Muscle of leg (tissue), 11 donors: Measurements from ENCODE around the gene HTRA2. TPM values are rescaled to one million over a fixed set of nuclear protein-coding genes. Genes with fewer than 3 reads are reported as not detected.

Source experiments
- DNase-seq: peaks from one replicate; pipeline ENCODE4 v3.0.0; 2013
- H3K27ac ChIP-seq: one replicate; pipeline ENCODE4 v1.5.1; 2013; ENCODE audit warnings: mild to moderate bottlenecking, low read length, control low read depth
- H3K27me3 ChIP-seq: one replicate; pipeline ENCODE4 v1.6.1; 2013; ENCODE audit warnings: low read length; ENCODE audit not compliant: control insufficient read depth, insufficient read depth
- H3K36me3 ChIP-seq: one replicate; pipeline ENCODE4 v1.6.1; 2013; ENCODE audit warnings: low read length; ENCODE audit not compliant: control insufficient read depth, insufficient read depth
- H3K4me1 ChIP-seq: one replicate; pipeline ENCODE4 v1.6.1; 2013; ENCODE audit warnings: low read length; ENCODE audit not compliant: control insufficient read depth, insufficient read depth
- H3K4me3 ChIP-seq: one replicate; pipeline ENCODE4 v1.5.1; 2013; ENCODE audit warnings: low read length, control low read depth
- H3K9me3 ChIP-seq: replicated peaks from 2 replicates; pipeline ENCODE4 v1.6.1; 2013; ENCODE audit warnings: low read depth, low read length; ENCODE audit not compliant: control insufficient read depth
- WGBS: methylation state at CpG from one replicate; pipeline ENCODE4 v1.1.5; 2013; ENCODE audit warnings: missing lambda C conversion rate; ENCODE audit not compliant: insufficient coverage; 5-methylcytosine and 5-hydroxymethylcytosine counted together
- polyA plus RNA-seq, 8 donors: library from polyadenylated mRNA; unstranded; fragments of 120-200 nt; gene quantifications; one replicate each; pipeline versions ENCODE4 v1.2.1 to v1.2.3, GENCODE V29; 2013; ENCODE audit warnings: inconsistent platforms in 1 of 8, low replicate concordance in 1 of 8; ENCODE audit not compliant: insufficient read length in 8 of 8, insufficient read depth in 1 of 8
- total RNA-seq: library from RNA; stranded (reverse); fragments of 120-200 nt; gene quantifications from one replicate; pipeline ENCODE4 v1.2.4, GENCODE V29; 2013

HTRA2 gene
- total and polyA plus RNA-seq, 9 donors, result 26.1 to 33.0 (median 30.2) TPM

DNA sequence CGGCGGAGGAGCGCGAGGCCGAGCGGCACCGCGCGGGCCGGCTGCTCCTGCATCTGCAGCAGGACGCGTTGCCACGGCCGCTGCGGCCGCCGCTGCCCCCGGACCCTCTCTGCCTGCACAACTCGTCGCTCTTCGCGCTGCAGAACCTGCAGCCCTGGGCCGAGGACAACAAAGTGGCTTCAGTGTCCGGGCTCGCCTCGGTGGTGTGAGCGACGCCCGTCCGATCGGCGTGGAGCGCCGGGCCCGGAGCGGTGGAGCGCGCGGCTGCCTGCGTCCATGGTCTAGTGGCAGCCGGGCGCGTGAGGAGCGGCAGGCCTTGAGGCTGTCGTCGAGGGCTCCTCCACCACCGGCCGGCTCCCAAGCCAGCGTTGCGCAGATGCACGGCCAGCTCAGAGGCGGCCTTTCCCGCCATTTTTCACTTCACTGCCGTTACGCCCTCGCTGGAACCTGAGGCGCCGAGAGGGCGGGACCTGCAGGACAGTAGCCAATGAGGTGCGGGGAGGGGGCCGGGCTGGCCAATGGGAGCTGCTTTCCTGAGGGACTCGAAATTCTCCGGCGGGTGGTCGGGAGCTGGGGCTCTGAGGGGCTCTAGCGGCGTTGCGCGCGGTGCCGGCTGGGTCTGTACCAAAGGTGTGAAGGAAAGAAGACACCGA, 13.6 kb upstream of the HTRA2 start:
- peaks cover 24% of the 10 kb centered on the region for H3K4me1 ChIP-seq
- no peaks in the 10 kb centered on the region for H3K9me3 ChIP-seq
- WGBS, result under 1% methylated on average over 69 of the region's 72 CpGs
- H3K4me3 ChIP-seq, result peak overlapping the region; percentile 13
- no peaks in the 10 kb centered on the region for H3K36me3 ChIP-seq
- peaks cover 93% of the 10 kb centered on the region for H3K27me3 ChIP-seq
- peak; percentile 75 for DNase-seq
- no peak overlapping the region for H3K27ac ChIP-seq

DNA sequence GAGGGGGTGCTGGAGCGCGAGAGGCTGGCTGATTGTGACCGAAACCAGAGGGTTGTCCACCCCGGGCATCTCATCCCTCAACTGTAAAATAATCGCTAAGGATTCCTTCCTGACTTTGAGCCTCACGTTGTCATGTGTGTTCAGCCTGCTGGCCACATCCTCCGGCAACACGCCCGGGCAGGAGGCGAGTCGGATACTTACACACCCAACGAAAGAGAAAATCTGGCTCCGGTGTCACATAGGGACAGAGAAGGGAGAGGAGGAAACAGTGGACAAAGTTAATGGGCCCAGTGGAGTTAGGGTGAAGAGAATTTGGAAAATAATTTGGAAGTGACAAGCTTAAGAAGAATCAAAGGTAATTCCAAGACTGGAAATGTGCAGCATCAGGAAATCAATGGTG, 13.1 kb upstream of the HTRA2 start:
- H3K4me1 ChIP-seq, result peaks cover 24% of the 10 kb centered on the region
- no peak for DNase-seq
- 63% methylated on average over 11 of the region's 13 CpGs for WGBS
- no peak overlapping the region for H3K27ac ChIP-seq
- no peaks in the 10 kb centered on the region for H3K36me3 ChIP-seq
- H3K9me3 ChIP-seq, result no peaks in the 10 kb centered on the region
- H3K27me3 ChIP-seq, result peaks cover 91% of the 10 kb centered on the region
- H3K4me3 ChIP-seq, result no peak overlapping the region

DNA sequence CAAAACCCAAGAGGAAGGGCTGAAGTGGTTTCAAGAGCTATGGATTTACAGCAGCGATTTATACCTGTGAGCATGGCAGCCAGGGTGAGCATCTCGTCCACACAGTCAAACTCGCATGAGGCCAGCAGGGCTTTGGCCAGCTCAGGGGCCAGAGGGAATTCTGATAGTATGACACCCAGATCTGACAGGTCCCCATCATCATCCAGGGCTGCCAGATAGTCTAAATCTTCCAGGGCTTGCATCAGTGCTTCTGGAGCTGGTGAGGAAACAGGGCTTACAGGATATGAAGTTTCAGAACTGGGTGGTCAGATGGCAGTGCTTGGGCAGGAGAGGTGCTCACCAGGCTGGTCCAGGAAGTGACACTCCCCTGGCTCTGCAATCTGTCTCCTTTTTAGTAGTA, 7.2 kb upstream of the HTRA2 start:
- no peak for DNase-seq
- Histone ChIP-seq H3K4me3 (no peak overlapping the region), H3K36me3 (peaks cover 23% of the 10 kb centered on the region), H3K4me1 (no peaks in the 10 kb centered on the region), H3K27ac (no peak overlapping the region), H3K27me3 (peaks cover 37% of the 10 kb centered on the region), H3K9me3 (no peaks in the 10 kb centered on the region)
- 70% methylated on average over 3 of the region's 3 CpGs for WGBS

DNA sequence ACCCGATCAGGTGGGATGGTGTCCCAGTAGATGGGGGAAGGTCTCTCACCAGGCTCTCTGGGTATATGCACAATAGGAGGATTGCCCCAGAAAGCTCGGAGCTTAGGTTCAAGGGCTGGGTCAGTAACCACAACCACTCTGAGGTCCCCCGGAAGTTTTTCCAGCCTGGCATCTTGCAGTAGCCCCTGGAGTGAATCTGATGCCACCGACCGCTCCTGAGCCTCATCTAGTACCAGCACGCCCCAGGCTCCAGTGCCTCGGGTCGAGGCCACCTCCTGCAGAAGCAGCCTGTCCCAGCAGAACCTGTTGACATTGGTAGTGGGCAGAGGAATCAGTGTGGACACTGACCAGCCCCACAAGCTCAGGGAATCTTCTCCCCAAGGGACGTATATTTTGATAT, 5.7 kb upstream of the HTRA2 start:
- 79% methylated on average over 3 of the region's 9 CpGs for WGBS
- Histone ChIP-seq H3K4me1 (peaks cover 11% of the 10 kb centered on the region), H3K36me3 (peaks cover 34% of the 10 kb centered on the region), H3K4me3 (no peak overlapping the region), H3K27ac (no peak overlapping the region), H3K27me3 (peaks cover 23% of the 10 kb centered on the region), H3K9me3 (no peaks in the 10 kb centered on the region)
- DNase-seq, result no peak

DNA sequence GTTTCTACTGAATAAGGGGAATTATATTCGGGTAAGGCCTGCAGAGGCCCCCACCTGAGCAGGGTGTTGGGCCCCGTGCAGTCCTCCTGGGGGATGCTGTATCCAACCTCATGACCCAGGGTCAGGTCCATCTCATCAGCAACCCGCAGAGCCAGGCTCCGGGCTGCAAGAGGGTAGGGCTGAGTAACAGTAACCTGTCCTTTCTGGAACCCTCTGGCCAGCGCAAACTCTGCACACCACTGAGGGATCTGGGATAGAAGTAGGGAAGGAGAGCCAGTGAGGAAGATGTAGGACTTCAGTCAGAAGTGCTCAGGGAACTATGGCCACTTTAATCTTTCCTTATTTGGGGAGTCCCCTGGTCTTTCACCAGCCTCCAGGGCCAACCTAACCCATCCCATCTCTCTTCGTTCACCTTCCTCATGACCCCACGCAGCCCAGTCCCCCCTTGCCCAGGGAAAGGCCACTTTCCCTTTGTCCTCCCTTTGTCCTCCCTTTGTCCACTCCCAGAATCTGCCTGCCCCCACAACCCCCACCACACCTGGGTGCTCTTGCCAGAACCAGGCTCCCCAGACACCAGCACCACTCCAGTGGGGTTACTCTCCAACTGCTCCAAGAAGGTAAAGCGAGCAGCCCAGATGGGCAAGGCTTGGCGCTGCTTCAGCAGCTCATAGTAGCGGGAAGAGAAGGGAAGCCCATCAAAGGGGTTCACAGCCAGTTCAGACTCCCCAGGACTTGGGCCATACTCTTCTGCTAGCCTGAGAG, 4.6 kb upstream of the HTRA2 start:
- no peaks in the 10 kb centered on the region for H3K9me3 ChIP-seq
- DNase-seq, result no peak
- H3K4me3 ChIP-seq, result no peak overlapping the region
- H3K4me1 ChIP-seq, result peaks cover 12% of the 10 kb centered on the region
- H3K27ac ChIP-seq, result no peak overlapping the region
- peaks cover 14% of the 10 kb centered on the region for H3K27me3 ChIP-seq
- peaks cover 34% of the 10 kb centered on the region for H3K36me3 ChIP-seq
- 90% methylated on average over 6 of the region's 10 CpGs for WGBS

DNA sequence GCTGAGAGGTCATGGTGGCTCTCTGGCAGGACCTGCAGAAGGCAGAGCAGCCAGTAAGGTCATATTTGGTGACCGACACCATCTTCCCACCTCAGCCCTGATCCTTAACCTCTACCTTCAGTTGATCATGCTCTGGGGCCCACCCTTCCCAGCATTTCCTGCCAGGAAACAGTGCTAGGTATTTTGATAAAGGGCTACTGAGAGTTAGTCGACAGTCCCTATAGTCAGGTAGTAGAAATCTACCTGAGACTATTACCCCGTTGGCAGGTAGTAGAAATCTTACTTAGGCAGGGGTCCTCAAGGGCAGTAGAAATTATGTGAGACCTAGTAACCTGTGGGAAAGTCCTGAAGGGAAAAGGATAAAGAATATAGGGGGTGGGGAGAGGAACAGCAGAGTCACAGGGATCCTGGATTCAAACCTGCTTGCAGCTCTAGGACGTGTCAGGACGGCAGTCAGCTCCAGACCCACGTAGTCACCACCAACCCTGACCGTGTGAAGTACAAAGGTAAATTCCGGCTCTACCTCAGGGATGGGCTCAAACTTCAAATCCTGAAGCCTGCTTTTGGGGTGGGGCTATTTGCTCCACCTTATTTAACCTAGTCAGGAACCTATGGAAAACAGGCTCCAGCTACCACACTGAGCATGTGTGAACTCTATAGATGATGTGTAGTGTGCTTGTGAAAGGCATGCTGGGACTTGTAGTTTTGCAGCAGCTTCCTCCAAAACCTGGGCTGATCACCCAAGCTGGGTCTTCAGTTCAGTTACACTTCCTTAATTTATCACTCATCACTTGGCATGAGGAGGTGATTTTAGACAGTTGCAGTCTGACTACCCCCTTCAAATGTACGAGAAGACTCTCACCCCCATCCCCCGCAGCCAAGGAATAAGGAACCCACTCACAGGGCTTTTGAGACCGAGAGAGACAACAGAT, 3.8 kb upstream of the HTRA2 start, which contains the start of gene DQX1:
TSS of gene DQX1 (minus strand) at position 515 of the 932 bp plus-strand sequence. CDS start at position 13, 502 bp downstream.
- peak; percentile 62 for DNase-seq
- Histone ChIP-seq H3K27me3 (peaks cover 8% of the 10 kb centered on the region), H3K36me3 (peaks cover 36% of the 10 kb centered on the region), H3K9me3 (no peaks in the 10 kb centered on the region), H3K27ac (no peak within 1 kb of the TSS), H3K4me3 (no peak within 1 kb of the TSS), H3K4me1 (peaks cover 17% of the 10 kb centered on the region)
- 92% methylated on average over 4 of the region's 11 CpGs for WGBS

DNA sequence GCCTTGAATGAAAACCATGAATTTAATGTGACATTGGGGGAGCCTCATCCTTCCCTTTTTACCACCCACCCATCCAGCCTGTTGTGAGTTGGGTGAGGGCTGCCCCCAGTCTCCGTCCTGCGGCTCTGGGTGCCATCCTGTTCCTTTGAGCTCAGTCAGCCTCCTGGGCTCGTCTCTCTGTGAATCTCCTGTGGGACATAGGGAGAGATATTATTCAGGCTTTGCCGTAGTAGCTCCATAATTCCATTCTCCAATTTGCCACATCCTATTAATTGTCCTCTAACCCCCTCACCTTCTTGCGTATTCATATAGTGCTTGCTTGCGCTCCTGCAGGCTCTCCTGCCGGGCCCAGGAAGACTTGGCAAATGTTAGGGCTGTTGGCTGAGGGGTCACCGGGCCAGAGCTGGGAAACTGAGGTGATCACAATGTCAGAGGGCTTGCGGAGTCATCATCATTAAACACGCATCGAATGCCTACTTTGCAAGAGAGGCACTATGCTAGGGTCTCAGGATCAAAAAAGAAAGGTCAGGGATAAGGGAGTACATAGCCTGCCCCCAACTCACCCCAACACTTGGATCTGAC, 3.0 kb upstream of the HTRA2 start:
- Histone ChIP-seq H3K27me3 (peaks cover 5% of the 10 kb centered on the region), H3K4me3 (no peak overlapping the region), H3K36me3 (peaks cover 43% of the 10 kb centered on the region), H3K27ac (no peak overlapping the region), H3K9me3 (no peaks in the 10 kb centered on the region), H3K4me1 (peaks cover 25% of the 10 kb centered on the region)
- WGBS, result 100% methylated on average over 2 of the region's 11 CpGs
- DNase-seq, result no peak

DNA sequence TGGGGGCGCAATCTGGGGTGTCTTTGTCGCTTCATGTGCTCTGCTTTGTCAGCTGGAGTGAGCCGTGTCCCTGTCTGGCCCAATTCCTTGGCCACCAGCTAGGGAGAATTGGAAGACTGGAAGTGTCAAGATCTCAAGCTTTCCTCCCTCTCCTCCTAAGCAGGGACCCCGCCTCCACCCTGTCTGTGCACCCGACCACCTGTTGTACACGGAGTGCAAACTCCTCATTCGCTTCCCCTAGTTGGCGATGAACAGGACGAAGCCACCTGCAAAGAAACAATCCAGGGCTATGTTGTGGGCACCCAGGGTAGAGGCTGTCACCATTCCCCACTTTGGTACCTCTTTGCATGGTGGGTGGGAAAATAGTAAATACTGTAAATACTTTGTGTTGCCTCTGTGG, 2.0 kb upstream of the HTRA2 start:
- peaks cover 3% of the 10 kb centered on the region for H3K27me3 ChIP-seq
- H3K36me3 ChIP-seq, result peaks cover 49% of the 10 kb centered on the region
- peaks cover 25% of the 10 kb centered on the region for H3K4me1 ChIP-seq
- H3K9me3 ChIP-seq, result no peaks in the 10 kb centered on the region
- no peak overlapping the region for H3K27ac ChIP-seq
- peak; percentile 5 for DNase-seq
- WGBS, result 80% methylated on average over 1 of the region's 9 CpGs
- no peak overlapping the region for H3K4me3 ChIP-seq

DNA sequence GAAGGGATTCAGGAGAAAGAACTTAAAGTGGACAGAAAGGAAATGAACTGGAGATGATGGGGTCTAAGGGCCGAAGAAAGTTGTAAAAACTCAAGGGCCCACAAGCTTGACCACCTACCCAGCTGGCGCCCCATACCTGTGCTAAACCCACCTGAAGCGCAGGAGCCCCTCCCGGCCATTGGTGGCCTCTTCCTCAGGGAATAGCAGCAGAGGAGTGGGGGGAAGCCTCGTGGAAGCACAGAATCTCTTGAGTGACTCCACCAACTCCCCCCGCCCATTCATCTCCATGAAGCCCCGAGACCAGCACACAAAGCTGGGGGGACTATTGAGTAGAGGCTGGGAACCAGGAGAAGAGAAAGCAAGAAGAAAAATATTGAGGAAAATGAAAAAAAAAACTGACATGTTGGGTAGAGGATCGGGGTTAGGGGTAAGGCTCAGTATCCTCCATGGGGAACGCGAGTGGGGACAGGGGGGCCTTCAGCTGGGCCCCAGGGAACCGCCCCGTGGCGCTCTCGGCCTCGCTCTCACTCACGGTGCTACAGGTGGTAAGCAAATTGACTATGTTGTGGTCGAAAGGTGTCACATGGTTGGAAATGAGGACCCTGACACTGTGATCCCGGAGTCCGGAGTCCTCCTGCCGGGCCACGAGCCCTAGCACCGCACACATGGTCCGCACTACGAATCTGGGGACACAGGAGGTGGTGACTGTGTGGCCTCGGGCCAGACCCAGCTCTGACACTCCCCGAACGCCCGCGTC, 955 bp upstream of the HTRA2 start:
- peaks cover 56% of the 10 kb centered on the region for H3K36me3 ChIP-seq
- no peaks in the 10 kb centered on the region for H3K27me3 ChIP-seq
- DNase-seq, result peak; percentile 16
- 8% methylated on average over 24 of the region's 29 CpGs for WGBS
- H3K9me3 ChIP-seq, result no peaks in the 10 kb centered on the region
- H3K4me1 ChIP-seq, result peaks cover 25% of the 10 kb centered on the region
- peak overlapping the region; percentile 99 for H3K4me3 ChIP-seq
- peak overlapping the region; percentile 96 for H3K27ac ChIP-seq
